MM.1S (cell line): ENCODE data around the gene VSTM2L.

Experiments
- DNase-seq: peaks from one replicate; pipeline ENCODE4 v3.0.0-alpha.2; 2015
- H2AFZ ChIP-seq: fragments of 300-600 bp; sonication (generic); 2 replicates; pipeline ENCODE4 v1.6.0; 2016; ENCODE audit warnings: antibody characterized with exemption, low read length
- H3F3A ChIP-seq: fragments of 300-600 bp; sonication (generic); 2 replicates; pipeline ENCODE4 v1.6.1; 2016; ENCODE audit warnings: mild to moderate bottlenecking, antibody characterized with exemption, low read length, moderate library complexity, mixed read lengths; ENCODE audit not compliant: insufficient read depth
- H3K27ac ChIP-seq: fragments of 300-600 bp; sonication (generic); 2 replicates; pipeline ENCODE4 v1.5.1; 2016; ENCODE audit warnings: mild to moderate bottlenecking, low read length
- H3K27me3 ChIP-seq: fragments of 300-600 bp; sonication (generic); replicated peaks from 2 replicates; pipeline ENCODE4 v1.6.0; 2016; ENCODE audit warnings: low read length; ENCODE audit not compliant: insufficient read depth
- H3K36me3 ChIP-seq: fragments of 300-600 bp; sonication (generic); replicated peaks from 2 replicates; pipeline ENCODE4 v1.6.1; 2016; ENCODE audit warnings: mild to moderate bottlenecking, low read length, mixed read lengths; ENCODE audit not compliant: insufficient read depth
- H3K4me1 ChIP-seq: fragments of 300-600 bp; sonication (generic); 2 replicates; pipeline ENCODE4 v1.6.1; 2016; ENCODE audit warnings: low read length, mixed read lengths
- H3K4me2 ChIP-seq: fragments of 300-600 bp; sonication (generic); 2 replicates; pipeline ENCODE4 v1.6.0; 2016; ENCODE audit warnings: low read depth, low read length
- H3K4me3 ChIP-seq: fragments of 300-600 bp; sonication (generic); 2 replicates; pipeline ENCODE4 v1.5.1; 2016; ENCODE audit warnings: low read length, mixed read lengths
- H3K79me2 ChIP-seq: fragments of 300-600 bp; sonication (generic); 2 replicates; pipeline ENCODE4 v1.6.1; 2016; ENCODE audit warnings: mixed run types, low read length, mixed read lengths
- H3K9ac ChIP-seq: fragments of 300-600 bp; sonication (generic); 2 replicates; pipeline ENCODE4 v1.6.1; 2016; ENCODE audit warnings: low read length, mixed read lengths
- H3K9me2 ChIP-seq: fragments of 300-600 bp; sonication (generic); replicated peaks from 2 replicates; pipeline ENCODE4 v1.6.1; 2016; ENCODE audit warnings: mild to moderate bottlenecking, low read length, mixed read lengths; ENCODE audit not compliant: insufficient read depth
- H3K9me3 ChIP-seq: fragments of 300-600 bp; sonication (generic); replicated peaks from 2 replicates; pipeline ENCODE4 v1.6.1; 2016; ENCODE audit warnings: mild to moderate bottlenecking, low read length, mixed read lengths; ENCODE audit not compliant: insufficient read depth
- H4K20me1 ChIP-seq: fragments of 300-600 bp; sonication (generic); 2 replicates; pipeline ENCODE4 v1.6.1; 2016; ENCODE audit warnings: mild to moderate bottlenecking, low read length, moderate library complexity, mixed read lengths; ENCODE audit not compliant: insufficient read depth
- EZH2 ChIP-seq: fragments of 300-600 bp; sonication (generic); optimal IDR thresholded peaks from 2 replicates; pipeline ENCODE3; 2017; ENCODE audit warnings: low read depth, mild to moderate bottlenecking, antibody characterized with exemption, low read length, mixed read lengths
- EZH2phosphoT487 ChIP-seq: fragments of 300-600 bp; sonication (generic); IDR thresholded peaks from 2 replicates; pipeline ENCODE4 v1.6.1; 2018; ENCODE audit warnings: antibody characterized with exemption, low read length
- TF ChIP-seq, protein P1 (sequence below): fragments of 300-600 bp; sonication (generic); IDR thresholded peaks from 2 replicates; pipeline ENCODE4 v1.5.1; 2016; ENCODE audit warnings: antibody characterized with exemption, low read length, mixed read lengths

The VSTM2L gene

DNA sequence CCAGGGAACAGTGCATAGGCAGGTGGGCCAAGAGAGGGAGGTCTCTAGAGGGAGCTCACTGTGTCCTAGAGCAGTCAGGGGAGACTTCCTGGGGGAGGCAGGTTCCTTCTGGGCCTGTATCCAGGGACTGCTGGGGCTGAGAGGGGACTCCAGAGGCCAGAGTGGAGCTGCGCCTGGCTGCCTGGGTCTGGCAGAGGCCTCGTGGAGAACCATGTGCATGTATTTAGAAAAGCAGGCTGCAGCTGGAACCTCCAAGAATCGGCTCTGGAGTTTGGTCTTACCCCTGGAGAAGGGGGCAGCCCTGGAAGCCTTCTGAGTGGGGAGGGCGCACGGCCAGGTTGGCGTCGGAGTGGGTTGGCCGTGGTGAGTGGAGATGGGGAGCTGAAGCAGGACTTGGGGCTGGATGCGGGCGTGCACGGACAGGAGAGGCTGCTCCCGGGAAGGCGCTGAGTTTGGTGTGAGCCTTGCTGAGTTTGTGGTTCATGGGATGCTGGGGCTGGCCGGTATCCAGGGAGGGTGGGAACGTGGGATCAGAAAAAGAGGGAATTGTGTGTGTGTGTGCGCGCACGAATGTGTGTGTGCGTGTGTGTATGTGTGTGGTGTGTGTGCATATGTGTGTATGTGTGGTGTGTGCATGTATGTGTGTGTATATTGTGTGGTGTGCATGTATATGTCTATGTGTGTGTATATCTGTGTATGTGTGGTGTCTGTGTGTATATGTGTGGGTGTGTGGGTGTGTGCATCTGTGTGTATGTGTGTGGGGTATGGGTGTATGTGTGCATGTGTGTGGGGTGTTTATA lies 10.8 kb downstream of the VSTM2L start:
- Histone ChIP-seq H3K9me3 (no peaks in the 10 kb centered on the region), H3K9me2 (no peaks in the 10 kb centered on the region), H3K4me1 (no peaks in the 10 kb centered on the region), H4K20me1 (no peaks in the 10 kb centered on the region), H3K4me3 (no peak overlapping the region), H3K9ac (no peak overlapping the region), H3K4me2 (no peak overlapping the region), H3F3A (no peaks in the 10 kb centered on the region), H2AFZ (no peak overlapping the region), H3K27me3 (peaks cover 63% of the 10 kb centered on the region), H3K27ac (no peak overlapping the region), H3K36me3 (no peaks in the 10 kb centered on the region), H3K79me2 (no peaks in the 10 kb centered on the region)
- TF ChIP-seq, protein P1, sequence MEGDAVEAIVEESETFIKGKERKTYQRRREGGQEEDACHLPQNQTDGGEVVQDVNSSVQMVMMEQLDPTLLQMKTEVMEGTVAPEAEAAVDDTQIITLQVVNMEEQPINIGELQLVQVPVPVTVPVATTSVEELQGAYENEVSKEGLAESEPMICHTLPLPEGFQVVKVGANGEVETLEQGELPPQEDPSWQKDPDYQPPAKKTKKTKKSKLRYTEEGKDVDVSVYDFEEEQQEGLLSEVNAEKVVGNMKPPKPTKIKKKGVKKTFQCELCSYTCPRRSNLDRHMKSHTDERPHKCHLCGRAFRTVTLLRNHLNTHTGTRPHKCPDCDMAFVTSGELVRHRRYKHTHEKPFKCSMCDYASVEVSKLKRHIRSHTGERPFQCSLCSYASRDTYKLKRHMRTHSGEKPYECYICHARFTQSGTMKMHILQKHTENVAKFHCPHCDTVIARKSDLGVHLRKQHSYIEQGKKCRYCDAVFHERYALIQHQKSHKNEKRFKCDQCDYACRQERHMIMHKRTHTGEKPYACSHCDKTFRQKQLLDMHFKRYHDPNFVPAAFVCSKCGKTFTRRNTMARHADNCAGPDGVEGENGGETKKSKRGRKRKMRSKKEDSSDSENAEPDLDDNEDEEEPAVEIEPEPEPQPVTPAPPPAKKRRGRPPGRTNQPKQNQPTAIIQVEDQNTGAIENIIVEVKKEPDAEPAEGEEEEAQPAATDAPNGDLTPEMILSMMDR = no peak
- TF ChIP-seq EZH2 = no peak
- TF ChIP-seq EZH2phosphoT487 = no peak
- DNase-seq = no peak

- H3K36me3 ChIP-seq = no peaks in the 10 kb centered on the region
- DNase-seq = no peak
- H3K4me3 ChIP-seq = no peak overlapping the region
- no peaks in the 10 kb centered on the region for H3K4me1 ChIP-seq
- no peak overlapping the region for H3K4me2 ChIP-seq
- no peaks in the 10 kb centered on the region for H3K79me2 ChIP-seq
- no peak overlapping the region for H3K27ac ChIP-seq
- no peaks in the 10 kb centered on the region for H3F3A ChIP-seq
- peaks cover 62% of the 10 kb centered on the region for H3K27me3 ChIP-seq
- H4K20me1 ChIP-seq = no peaks in the 10 kb centered on the region
- H3K9me2 ChIP-seq = no peaks in the 10 kb centered on the region
- H3K9me3 ChIP-seq = no peaks in the 10 kb centered on the region
- no peak overlapping the region for H3K9ac ChIP-seq
- no peak overlapping the region for H2AFZ ChIP-seq
- TF ChIP-seq EZH2phosphoT487 (no peak), EZH2 (no peak)
- TF ChIP-seq, protein P1 = no peak
These were observed 11.4 kb downstream of the VSTM2L start for GRCh38 chr20:37914367-37914671.

DNA sequence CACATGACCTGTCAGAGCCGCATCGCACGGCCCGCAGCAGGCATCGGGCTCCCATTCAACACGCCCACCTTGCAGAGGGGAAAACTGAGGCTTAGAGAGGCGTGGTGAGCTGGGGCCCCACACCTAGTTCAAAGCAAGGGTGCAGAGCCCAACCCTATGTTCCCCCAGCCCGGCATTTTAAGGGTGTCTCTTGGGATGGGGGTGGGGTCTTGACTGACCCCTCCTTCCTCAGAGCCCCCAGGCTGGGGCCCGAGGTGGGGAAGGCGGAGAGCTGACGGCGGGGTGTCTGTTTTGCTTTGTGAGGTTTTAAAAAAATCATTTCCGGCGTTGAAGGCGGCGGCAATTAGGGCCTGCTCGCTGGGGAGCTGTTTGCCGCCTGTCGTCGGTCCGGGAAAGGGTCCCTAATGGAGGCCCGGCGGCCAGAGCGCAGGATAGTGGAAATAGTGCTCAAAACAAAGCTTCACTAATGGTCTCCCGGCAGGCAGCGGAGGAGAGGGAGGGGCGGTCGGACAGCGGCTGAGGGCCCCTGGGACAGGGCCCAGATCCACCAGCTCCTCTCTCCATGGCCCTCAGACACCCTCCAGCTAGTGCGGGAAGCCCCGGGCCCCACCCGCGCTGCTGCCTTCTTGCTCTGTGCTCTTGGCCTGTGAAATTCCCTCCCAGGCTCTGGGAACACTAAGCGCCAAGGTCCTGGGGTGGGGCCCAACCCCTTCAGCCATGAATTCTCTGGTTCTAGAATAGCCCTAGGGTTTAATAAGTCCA lies 11.9 kb downstream of the VSTM2L start:
- no peaks in the 10 kb centered on the region for H3K36me3 ChIP-seq
- no peak overlapping the region for H3K4me2 ChIP-seq
- H3K27me3 ChIP-seq = peaks cover 62% of the 10 kb centered on the region
- no peaks in the 10 kb centered on the region for H3K9me3 ChIP-seq
- H3K4me1 ChIP-seq = no peaks in the 10 kb centered on the region
- DNase-seq = no peak
- no peaks in the 10 kb centered on the region for H3F3A ChIP-seq
- H3K9ac ChIP-seq = no peak overlapping the region
- no peaks in the 10 kb centered on the region for H3K9me2 ChIP-seq
- TF ChIP-seq EZH2phosphoT487 (no peak), EZH2 (no peak)
- TF ChIP-seq, protein P1 = no peak
- H3K27ac ChIP-seq = no peak overlapping the region
- no peaks in the 10 kb centered on the region for H3K79me2 ChIP-seq
- H4K20me1 ChIP-seq = no peaks in the 10 kb centered on the region
- H3K4me3 ChIP-seq = no peak overlapping the region
- H2AFZ ChIP-seq = no peak overlapping the region
